ENCODE measurements around the gene PPM1E. TPM values are rescaled to one million over a fixed set of nuclear protein-coding genes. Genes with fewer than 3 reads are reported as not detected.

The PPM1E gene
- total and polyA plus RNA-seq, 2 of the 8 experiments (the other 6 are each of a cell fraction or from before 2014, with no cell fraction given): 5.0 to 10.4 TPM

DNA sequence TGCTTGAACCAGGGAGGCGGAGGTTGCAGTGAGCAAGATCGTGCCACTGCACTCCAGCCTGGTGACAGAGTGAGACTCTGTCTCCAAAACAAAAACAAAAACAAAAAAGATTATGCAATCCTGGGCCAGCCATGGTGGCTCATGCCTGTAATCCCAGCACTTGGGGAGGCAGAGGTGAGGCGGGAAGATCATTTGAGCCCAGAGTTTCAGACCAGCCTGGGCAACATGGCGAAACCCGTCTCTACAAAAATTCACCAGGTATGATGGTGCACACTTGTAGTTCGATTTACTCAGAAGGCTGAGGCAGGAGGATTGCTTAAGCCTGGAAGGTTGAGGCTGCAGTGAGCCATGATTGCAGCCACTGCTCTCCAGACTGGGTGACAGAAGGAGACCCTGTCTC lies 109.6 kb downstream of the PPM1E start:
- Histone ChIP-seq H4K20me1 (replicated peaks in 1 of 2; ENCODE audit: control insufficient read depth in 1 of 2, insufficient read depth in 2 of 2, low read length in 2 of 2) (no peaks in the 10 kb centered on the region), H2BK5ac (ENCODE audit: low read depth, low read length) (no peak overlapping the region), H3K4me3 (ENCODE audit: extremely low read depth in 1 of 4, insufficient read depth in 2 of 4, low read depth in 3 of 4, low read length in 4 of 4) (no peak overlapping the region), H2BK20ac (ENCODE audit: low read length) (no peak overlapping the region), H3K4me1 (replicated peaks in 1 of 4; ENCODE audit: control insufficient read depth in 3 of 4, insufficient read depth in 4 of 4, low read length in 3 of 4) (no peaks in the 10 kb centered on the region), H3K14ac (ENCODE audit: insufficient read length) (no peak overlapping the region), H3K23me2 (ENCODE audit: low read depth, low read length) (no peaks in the 10 kb centered on the region), H2AFZ (ENCODE audit: low read length) (no peak overlapping the region), H3K18ac (ENCODE audit: extremely low read depth, low read length) (no peak overlapping the region), H3K79me1 (ENCODE audit: low read depth, low read length) (no peaks in the 10 kb centered on the region), H3K36me3 (ENCODE audit: control insufficient read depth in 2 of 4, insufficient read depth in 4 of 4, low read length in 3 of 4) (no peaks in the 10 kb centered on the region), H3K4ac (replicated peaks; ENCODE audit: insufficient read length, low read depth, low read length) (no peak overlapping the region), H3K79me2 (ENCODE audit: control insufficient read depth in 1 of 2, insufficient read depth in 2 of 2, low read length in 2 of 2) (no peaks in the 10 kb centered on the region), H3K27me3 (replicated peaks in 1 of 4; ENCODE audit: control insufficient read depth in 3 of 4, extremely low read depth in 1 of 4, insufficient read depth in 3 of 4, low read length in 3 of 4) (no peaks in the 10 kb centered on the region), H3K9ac (replicated peaks in 1 of 4; ENCODE audit: extremely low read depth in 1 of 4, low read depth in 3 of 4, low read length in 3 of 4) (no peak overlapping the region), H2AK5ac (ENCODE audit: low read depth, low read length) (no peak overlapping the region), H3K27ac (ENCODE audit: low read depth, low read length) (no peak overlapping the region), H3K56ac (replicated peaks; ENCODE audit: insufficient read length, low read depth, low read length) (no peak overlapping the region), H3K9me3 (ENCODE audit: insufficient read depth in 2 of 2, low read depth in 1 of 2, low read length in 1 of 2) (0 out of 4 replicates have a peak, but pooled peaks cover 0 to 4% of the 10 kb centered on the region in 2 experiments), H3K4me2 (ENCODE audit: insufficient read depth in 1 of 2, low read depth in 2 of 2, low read length in 2 of 2) (no peak overlapping the region), H4K8ac (ENCODE audit: extremely low read depth, insufficient read depth, low read length) (no peak overlapping the region), H2BK12ac (ENCODE audit: low read depth, low read length) (no peak overlapping the region), H4K91ac (replicated peaks; ENCODE audit: insufficient read length, low read length) (no peak overlapping the region), H2BK120ac (replicated peaks; ENCODE audit: low read depth, low read length) (no peak overlapping the region), H3K23ac (ENCODE audit: insufficient read length) (no peak overlapping the region), H2BK15ac (ENCODE audit: low read length) (no peak overlapping the region), H4K5ac (ENCODE audit: insufficient read length, low read depth, low read length) (no peak overlapping the region)
- FAIRE-seq (no peak), DNase-seq (ENCODE audit: low read depth in 1 of 2, low spot score in 2 of 2) (no peak)
- POLR2A ChIA-PET (ENCODE audit: partially characterized antibody): no interaction called here
- no peak for TF ChIP-seq RBBP5 (IDR thresholded peaks at IDR 0.05; ENCODE audit: borderline replicate concordance, low read depth, low read length)
- 0 out of 2 replicates have a peak, but pooled peaks have one; percentile 16 for TF ChIP-seq CEBPB (IDR thresholded peaks at IDR 0.05; ENCODE audit: low read depth, low read length)
- CTCF ChIA-PET (ENCODE audit: partially characterized antibody): no interaction called here
- WGBS, 2 experiments (ENCODE audit: extremely low coverage in 1 of 2, insufficient coverage in 1 of 2, insufficient read length in 1 of 2, insufficient replicate concordance in 2 of 2, low coverage in 1 of 2, low lambda C conversion rate in 2 of 2, missing lambda C conversion rate in 1 of 2): 88% methylated on average over 6 of the region's 6 CpGs; no CpG with 5 or more reads in 1 of the 2 experiments

Measured in H1 (cell line).